GM18498 (cell line): ENCODE results near the gene PLEKHN1.
"Not testable (repeated sequence)": the region's sequence is repeated elsewhere in the genome, so short reads cannot be mapped to it uniquely, and the experiment has no call there.

Source experiments
- ATAC-seq: cut with Tn5 transposase; IDR thresholded peaks from one replicate; pipeline ENCODE4 v1.9.1; 2021; ENCODE audit warnings: mild to moderate bottlenecking, moderate library complexity; ENCODE audit not compliant: unreplicated experiment

The PLEKHN1 gene

GRCh38 chr1:1005774-1006304, 39.6 kb downstream of the PLEKHN1 start:
- ATAC-seq = no peak

- ATAC-seq = no peak
Measured at GRCh38 chr1:1006305-1007159, 40.2 kb downstream of the PLEKHN1 start.

- ATAC-seq = not testable (repeated sequence)
Measured at GRCh38 chr1:1010131-1010530, 43.8 kb downstream of the PLEKHN1 start.

- no peak for ATAC-seq
Measured at GRCh38 chr1:1011396-1011949, 45.2 kb downstream of the PLEKHN1 start.

GRCh38 chr1:1012736-1013104, 46.4 kb downstream of the PLEKHN1 start:
- ATAC-seq = peak; percentile 4

- peak; percentile 81 for ATAC-seq
Measured at GRCh38 chr1:1013105-1013921, 47.0 kb downstream of the PLEKHN1 start, which contains the start of gene ISG15. Gene ISG15, plus strand, starts transcription at chr1:1013497. Its CDS starts 77 bp downstream, at chr1:1013574.

- no peak for ATAC-seq
Measured at GRCh38 chr1:1013922-1014648, 47.8 kb downstream of the PLEKHN1 start.

GRCh38 chr1:1014799-1015681, 48.8 kb downstream of the PLEKHN1 start:
- no peak for ATAC-seq

- not testable (repeated sequence) for ATAC-seq
Measured at GRCh38 chr1:1017397-1018320, 51.4 kb downstream of the PLEKHN1 start.

- not testable (repeated sequence) for ATAC-seq
Measured at GRCh38 chr1:1018321-1018685, 52.0 kb downstream of the PLEKHN1 start.

GRCh38 chr1:1019122-1019999, 53.1 kb downstream of the PLEKHN1 start:
- peak; percentile 71 for ATAC-seq

GRCh38 chr1:1020000-1020404, 53.7 kb downstream of the PLEKHN1 start, which contains the start of gene AGRN:
Gene AGRN, plus strand, starts transcription at chr1:1020120. Its CDS starts 53 bp downstream, at chr1:1020173.
- peak; percentile 34 for ATAC-seq

GRCh38 chr1:1020415-1021009, 54.2 kb downstream of the PLEKHN1 start:
- ATAC-seq = peak; percentile 19

GRCh38 chr1:1021010-1021919, 55.0 kb downstream of the PLEKHN1 start:
- no peak for ATAC-seq

GRCh38 chr1:1021920-1022259, 55.6 kb downstream of the PLEKHN1 start:
- ATAC-seq = no peak
